MM.1S (cell line): ENCODE data around the gene CDPF1.

Experiments used
- CTCF ChIP-seq: fragments of 300-600 bp; sonication (generic); IDR thresholded peaks from 2 replicates; pipeline ENCODE4 v1.5.1; 2016; ENCODE audit warnings: antibody characterized with exemption, low read length, mixed read lengths
- EZH2 ChIP-seq: fragments of 300-600 bp; sonication (generic); optimal IDR thresholded peaks from 2 replicates; pipeline ENCODE3; 2017; ENCODE audit warnings: low read depth, mild to moderate bottlenecking, antibody characterized with exemption, low read length, mixed read lengths
- EZH2phosphoT487 ChIP-seq: fragments of 300-600 bp; sonication (generic); IDR thresholded peaks from 2 replicates; pipeline ENCODE4 v1.6.1; 2018; ENCODE audit warnings: antibody characterized with exemption, low read length

- TF ChIP-seq CTCF (no peak), EZH2 (no peak), EZH2phosphoT487 (no peak)
Observed at GRCh38 chr22:46294784-46295183, 44.7 kb upstream of the CDPF1 start.
